G401 (cell line): ENCODE data around the gene SMARCD3. TPM values are rescaled to one million over a fixed set of nuclear protein-coding genes. Genes with fewer than 3 reads are reported as not detected.

Source experiments
- DNase-seq: peaks from one replicate; pipeline ENCODE4 v3.0.0-alpha.2; 2015; ENCODE audit warnings: low spot score
- in situ Hi-C: cut with HindIII; loops from 2 replicates; pipeline ENCODE4 v1.10.0; 2016; ENCODE audit warnings: low sequenced_read_pairs, mixed read lengths
- total RNA-seq: library from RNA; depleted of rRNA; stranded (reverse); fragments of >200 nt; shearing (Covaris generic); gene quantifications from 2 replicates; pipeline ENCODE4 v1.2.3, GENCODE V29; 2014; rRNA removed

SMARCD3 gene
- total RNA-seq, 1 experiment from 2014 or later, result 68.2 TPM

DNA sequence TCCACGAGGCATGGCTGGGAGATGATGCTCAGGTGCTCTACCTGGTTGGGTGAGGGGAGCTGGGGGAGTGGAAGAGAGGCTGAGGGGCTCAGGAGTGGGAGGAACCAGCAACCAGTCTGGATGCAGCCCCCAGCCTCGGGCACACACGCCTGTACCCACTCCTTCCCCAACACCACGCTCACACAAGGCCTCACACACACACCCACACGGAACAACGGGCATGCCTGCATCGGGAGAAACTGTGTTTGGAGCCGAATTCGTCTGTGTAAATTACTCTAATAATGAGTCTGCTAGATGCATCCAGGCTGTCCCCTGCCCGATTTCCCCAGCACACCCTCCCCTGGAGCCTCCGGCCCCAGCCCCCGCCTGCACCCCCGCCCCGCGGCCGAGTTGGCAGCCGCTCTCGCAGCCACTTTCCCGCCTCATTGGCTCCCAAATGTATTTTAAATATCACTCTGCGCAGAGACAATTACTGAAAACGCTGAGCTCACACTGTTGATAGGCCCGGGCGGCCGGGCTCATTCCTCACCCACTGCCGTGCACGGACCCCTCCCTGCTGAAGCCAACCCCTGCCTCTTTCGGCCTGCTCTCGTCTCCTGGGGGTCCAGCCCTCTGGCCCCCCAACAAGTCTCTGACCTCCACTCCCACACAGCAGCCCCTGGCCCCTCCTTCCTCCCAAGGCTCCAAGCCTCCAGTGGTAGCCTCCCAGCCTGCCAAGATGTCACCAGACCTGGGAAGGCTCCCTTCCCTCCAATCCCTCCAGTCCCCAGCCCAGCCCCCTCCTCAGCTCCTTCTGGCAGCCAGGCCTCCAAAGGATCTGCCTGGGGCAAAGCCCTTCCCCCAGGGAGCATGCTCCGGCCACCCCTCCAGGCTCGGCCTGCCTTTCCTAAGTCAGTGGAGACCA, 49.3 kb downstream of the SMARCD3 start:
- DNase-seq, result no peak
- in situ Hi-C loops, result no loop called here

GRCh38 chr7:151197932-151198331, 50.6 kb downstream of the SMARCD3 start:
- in situ Hi-C loops, result no loop called here
- DNase-seq, result no peak

DNA sequence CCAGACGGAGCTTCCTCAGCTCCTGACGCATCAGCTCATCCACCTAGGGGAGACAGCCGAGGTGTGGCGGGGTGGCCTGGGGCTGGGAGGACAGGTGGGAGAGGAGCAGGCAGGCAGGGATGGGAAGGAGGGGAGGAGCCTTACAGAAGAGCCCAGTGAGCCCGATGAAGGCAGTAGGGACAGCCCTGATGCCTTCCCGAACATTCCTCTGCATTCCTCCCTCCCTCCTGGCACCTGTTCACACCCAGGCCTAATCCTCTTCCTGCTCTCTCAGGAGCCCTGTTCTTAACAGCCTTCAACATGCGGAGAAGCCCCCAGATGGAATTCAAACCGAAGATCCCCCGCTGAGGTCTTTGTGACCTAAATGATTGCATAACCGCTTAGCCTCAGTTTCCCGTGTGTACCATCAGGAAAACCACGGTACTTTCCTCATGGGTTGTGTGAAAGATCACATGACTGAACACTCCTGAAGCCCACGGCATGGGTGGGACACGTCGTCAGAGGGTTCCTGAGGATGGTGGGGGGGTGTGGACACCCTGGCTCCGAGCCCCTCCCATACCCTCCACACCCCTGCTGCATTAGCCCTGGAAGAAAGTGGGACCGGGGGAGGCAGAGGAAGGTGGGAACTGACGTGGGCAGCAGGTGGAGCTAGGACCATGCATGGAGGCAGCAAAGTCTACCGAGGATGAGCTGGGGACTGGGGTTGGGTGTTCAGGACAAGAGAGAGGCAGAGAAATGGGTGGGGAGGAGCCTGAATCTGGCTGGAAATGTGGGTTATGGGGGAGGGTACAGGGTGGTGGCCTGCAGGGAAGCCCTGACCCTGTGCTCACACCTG, 52.7 kb downstream of the SMARCD3 start:
- in situ Hi-C loops, result no loop called here
- no peak for DNase-seq

DNA sequence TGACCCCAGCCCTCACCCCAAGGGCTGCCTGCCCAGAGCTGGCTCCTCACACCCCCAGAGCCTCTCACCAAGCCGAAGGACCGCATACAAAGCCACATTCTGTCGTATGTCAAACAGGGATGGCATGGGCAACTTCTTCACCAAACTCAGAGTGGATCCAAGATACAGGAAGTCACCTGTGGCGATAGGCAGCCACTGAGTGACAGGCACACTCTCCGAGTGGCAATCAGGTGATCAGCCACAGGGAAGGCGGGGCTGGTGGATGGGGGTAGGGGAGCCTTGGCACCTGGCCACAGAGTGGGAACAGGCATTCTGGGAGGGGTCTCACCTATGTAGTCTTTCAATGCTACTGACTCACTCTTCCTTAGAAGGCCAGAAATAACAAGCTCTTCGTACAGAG, 54.3 kb downstream of the SMARCD3 start:
- in situ Hi-C loops, result no loop called here
- DNase-seq, result no peak

GRCh38 chr7:151193203-151193978, 55.1 kb downstream of the SMARCD3 start:
- in situ Hi-C loops, result no loop called here
- no peak for DNase-seq

DNA sequence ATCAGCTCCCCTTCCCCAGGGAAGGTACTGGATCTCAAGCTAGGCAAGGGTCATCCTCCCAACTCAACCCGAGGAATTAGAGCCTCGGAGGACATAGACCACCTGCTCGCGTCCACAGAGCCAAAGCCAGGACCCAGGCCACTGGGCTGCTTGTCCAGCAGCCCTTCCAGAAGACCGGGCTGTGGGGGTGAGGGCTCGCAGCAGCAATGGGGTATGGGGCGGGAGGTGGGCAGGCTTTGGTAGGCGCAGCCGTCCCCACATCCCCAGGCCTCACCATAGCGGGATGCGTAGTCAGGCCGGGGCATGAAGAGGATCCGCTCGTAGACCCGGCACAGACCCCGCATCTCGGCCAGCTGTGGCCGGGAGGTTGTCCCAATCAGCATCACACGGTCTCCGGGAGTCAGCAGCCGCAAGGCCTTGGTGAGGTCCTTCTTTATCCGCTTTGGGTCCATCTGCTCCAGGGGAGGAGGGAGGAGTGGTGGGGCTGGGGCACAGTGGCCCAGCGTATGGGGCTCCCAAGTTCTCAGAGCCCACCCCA, 56.4 kb downstream of the SMARCD3 start:
- no peak for DNase-seq
- in situ Hi-C loops, result no loop called here

GRCh38 chr7:151191544-151191943, 57.0 kb downstream of the SMARCD3 start:
- in situ Hi-C loops, result no loop called here
- no peak for DNase-seq

GRCh38 chr7:151189038-151189437, 59.5 kb downstream of the SMARCD3 start:
- no peak for DNase-seq
- in situ Hi-C loops, result no loop called here

Other genes with a start within 250 kb of the SMARCD3 start
- 0.34 and 0.49 TPM in 2 replicates for gene ATG9B, start 224.2 kb downstream of the SMARCD3 start, total RNA-seq
- 34.0 and 57.0 TPM in 2 replicates for gene ABCB8, start 220.2 kb downstream of the SMARCD3 start, total RNA-seq
- gene ASIC3, start 200.2 kb downstream of the SMARCD3 start, total RNA-seq, result not detected in 2 replicates
- gene CDK5, start 190.8 kb downstream of the SMARCD3 start, total RNA-seq, result 18.5 and 25.3 TPM in 2 replicates
- 363 and 382 TPM in 2 replicates for gene SLC4A2, start 189.1 kb downstream of the SMARCD3 start, total RNA-seq
- gene FASTK, start 167.9 kb downstream of the SMARCD3 start, total RNA-seq, result 57.2 and 62.9 TPM in 2 replicates
- gene TMUB1, start 165.2 kb downstream of the SMARCD3 start, total RNA-seq, result 94.3 and 112 TPM in 2 replicates
- gene AGAP3, start 162.2 kb downstream of the SMARCD3 start, total RNA-seq, result 49.4 and 51.9 TPM in 2 replicates
- gene GBX1, start 81.0 kb downstream of the SMARCD3 start, total RNA-seq, result 0.37 TPM in 1 of 2 replicates, not detected in the other
- gene ASB10, start 61.4 kb downstream of the SMARCD3 start, total RNA-seq, result not detected in 2 replicates
- not detected in 2 replicates for gene H2BK1, start 38.2 kb downstream of the SMARCD3 start, total RNA-seq
- gene ABCF2, start 21.5 kb downstream of the SMARCD3 start, total RNA-seq, result 63.0 and 99.0 TPM in 2 replicates
- gene CHPF2, start 16.2 kb downstream of the SMARCD3 start, total RNA-seq, result 22.3 and 31.1 TPM in 2 replicates
- 41.8 and 59.0 TPM in 2 replicates for gene NUB1, start 93.1 kb upstream of the SMARCD3 start, total RNA-seq
- 10.2 and 13.7 TPM in 2 replicates for gene WDR86, start 161.3 kb upstream of the SMARCD3 start, total RNA-seq
- gene CRYGN, start 191.4 kb upstream of the SMARCD3 start, total RNA-seq, result not detected in 2 replicates